Mucosa of gallbladder (tissue), 1 donor: ENCODE results near the gene EFCAB9. TPM values are rescaled to one million over a fixed set of nuclear protein-coding genes. Genes with fewer than 3 reads are reported as not detected.

Source experiments
- DNase-seq: peaks from one replicate; pipeline ENCODE4 v3.0.0-alpha.2; 2020; ENCODE audit warnings: low spot score
- total RNA-seq: library from RNA; stranded (reverse); gene quantifications from one replicate; pipeline ENCODE4 v1.2.1, GENCODE V29; 2021
- donor health status: DM: no; HTN: no; CAD: no.

Gene EFCAB9
- total RNA-seq, 1 donor from 2014 or later, result not detected

DNA sequence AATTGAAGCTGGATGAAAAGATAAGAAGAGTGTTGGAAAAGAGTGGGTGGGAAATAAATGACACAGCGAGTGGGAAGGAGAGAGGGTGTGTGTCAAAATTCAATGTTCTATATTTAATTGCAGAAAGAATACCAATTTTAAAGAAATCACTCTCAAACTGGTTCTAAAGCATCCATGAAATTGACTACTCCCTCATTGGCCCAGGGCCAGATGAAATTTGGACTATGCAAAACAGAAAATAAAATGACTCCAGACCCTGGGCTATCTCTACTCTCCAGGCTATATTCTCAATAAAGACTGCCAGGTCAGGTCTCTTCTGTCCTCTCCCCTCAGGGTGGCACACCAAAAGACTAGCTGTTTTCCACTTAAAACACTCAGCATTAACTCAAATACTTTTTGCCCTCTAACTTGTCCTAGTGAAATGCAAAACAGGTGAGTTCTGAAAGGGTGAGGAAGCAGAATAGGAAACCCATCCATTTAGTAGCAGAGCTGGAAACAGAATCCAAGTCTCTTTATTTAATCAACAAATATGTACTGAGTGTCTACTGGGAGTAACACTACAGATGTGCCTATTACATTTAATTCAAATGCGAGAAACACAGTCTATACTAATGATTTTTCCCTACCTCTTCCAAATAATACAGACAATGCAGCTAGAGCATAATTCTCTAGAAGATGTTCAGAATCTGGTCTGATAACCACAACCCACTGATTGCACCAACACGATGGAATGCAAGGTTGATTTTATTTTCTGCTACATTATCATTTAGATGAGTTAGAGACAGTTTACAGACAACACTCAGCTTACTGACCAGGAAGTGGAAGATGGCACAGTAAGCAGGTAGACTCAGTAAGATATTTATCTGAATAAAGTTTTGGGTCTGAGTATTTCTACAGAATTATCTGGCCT, 42.1 kb downstream of the EFCAB9 start:
- peak; percentile 39 for DNase-seq

DNA sequence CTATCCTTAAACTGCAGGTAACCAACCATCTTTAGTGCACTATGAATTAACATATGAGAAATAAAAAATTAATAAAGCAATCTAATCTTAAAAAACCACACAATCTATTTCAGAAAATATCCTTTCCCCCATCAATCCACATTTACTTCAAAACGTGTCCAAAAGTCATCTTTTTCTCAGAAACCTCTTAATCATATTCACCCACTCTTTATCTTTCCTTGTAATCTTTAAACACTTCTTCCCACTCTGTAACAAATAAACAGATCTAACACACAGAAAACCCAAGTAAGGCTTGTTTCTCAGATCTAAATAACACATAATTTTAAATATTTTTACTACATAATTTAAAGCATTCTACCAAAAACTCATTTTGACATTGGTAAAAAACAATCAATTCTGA, 44.4 kb downstream of the EFCAB9 start:
- no peak for DNase-seq

DNA sequence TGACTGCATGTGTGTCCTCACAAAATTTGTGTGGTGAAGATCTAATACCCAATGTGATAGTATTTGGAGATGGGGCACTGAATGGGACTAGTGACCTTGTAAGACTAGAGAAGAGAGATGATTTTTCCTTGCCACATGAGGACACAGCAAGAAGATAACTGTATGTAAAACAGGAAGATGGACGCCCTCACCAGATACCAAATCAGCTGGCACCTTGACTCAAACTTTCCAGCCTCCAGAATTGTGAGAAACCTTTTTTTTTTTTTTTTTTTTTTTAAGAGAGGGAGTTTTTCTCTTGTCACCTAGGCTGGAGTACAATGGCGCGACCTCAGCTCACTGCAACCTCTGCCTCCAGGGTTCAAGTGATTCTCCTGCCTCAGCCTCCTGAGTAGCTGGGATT, 49.3 kb downstream of the EFCAB9 start:
- DNase-seq, result no peak

- DNase-seq, result no peak
These were observed 51.1 kb downstream of the EFCAB9 start for GRCh38 chr5:172245046-172245445.

GRCh38 chr5:172245703-172246125, 51.7 kb downstream of the EFCAB9 start:
- DNase-seq, result no peak

GRCh38 chr5:172248637-172249036, 54.7 kb downstream of the EFCAB9 start:
- no peak for DNase-seq

DNA sequence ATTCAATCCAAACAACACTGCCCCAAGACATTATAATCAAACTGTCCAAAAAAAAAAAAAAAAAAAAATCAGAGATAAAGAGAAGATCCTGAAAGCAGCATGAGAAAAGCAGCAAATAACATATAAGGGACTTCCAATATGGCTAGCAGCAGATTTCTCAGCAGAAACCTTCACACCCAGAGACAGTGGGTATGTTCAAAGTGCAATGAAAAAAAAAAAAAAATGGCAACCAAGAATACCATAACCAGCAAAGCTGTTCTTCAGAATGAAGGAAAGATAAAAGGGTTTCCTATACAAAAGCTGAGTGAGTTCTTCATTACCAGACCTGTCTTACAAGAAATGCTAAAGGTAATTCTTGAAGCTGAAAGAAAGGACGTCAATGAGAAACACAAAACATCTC, 57.4 kb downstream of the EFCAB9 start:
- DNase-seq, result no peak

- no peak for DNase-seq
These were observed 58.5 kb downstream of the EFCAB9 start for GRCh38 chr5:172252501-172252900.

Other genes starting within 250 kb of the EFCAB9 start
- 54.1 TPM for gene FBXW11, start 187.5 kb upstream of the EFCAB9 start, total RNA-seq
- 45.1 TPM for gene STK10, start 5.9 kb upstream of the EFCAB9 start, total RNA-seq
- 16.9 TPM for gene UBTD2, start 89.6 kb downstream of the EFCAB9 start, total RNA-seq